ENCODE data around the gene STAG1. TPM values are rescaled to one million over a fixed set of nuclear protein-coding genes. Genes with fewer than 3 reads are reported as not detected.

The STAG1 gene
- total and polyA plus RNA-seq, 2 experiments from 2014 or later: 9.0 to 21.9 TPM

DNA sequence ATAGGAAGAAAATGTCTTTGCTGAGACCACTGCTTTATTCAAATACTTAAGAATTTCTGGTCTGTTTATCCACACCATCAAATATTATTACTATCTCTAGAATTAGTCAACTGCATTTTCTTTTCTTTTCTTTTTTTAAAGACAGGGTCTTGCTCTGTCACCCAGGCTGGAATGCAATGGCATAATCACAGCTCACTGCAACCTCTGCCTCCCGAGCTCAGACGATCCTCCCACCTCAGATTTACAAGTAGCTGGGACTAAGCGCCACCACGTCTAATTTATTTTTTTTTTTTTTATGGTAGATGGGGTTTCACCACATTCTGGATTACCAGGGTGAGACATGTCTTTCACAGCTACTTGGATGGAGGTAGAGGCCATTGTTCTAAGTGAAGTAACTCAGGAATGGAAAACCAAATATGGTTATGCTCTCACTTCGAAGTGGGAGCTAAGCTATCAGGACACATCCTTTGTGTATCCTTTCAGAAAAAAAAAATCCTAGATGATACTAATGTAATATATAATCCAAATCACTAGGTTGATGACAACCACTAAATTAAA, 52.8 kb downstream of the STAG1 start:
- peak overlapping the region; percentile 7; the same call in 1 of the 2 replicates for H3K4me2 ChIP-seq
- peak; percentile 65 for ATAC-seq
- no peaks in the 10 kb centered on the region for H3F3A ChIP-seq (replicated peaks; ENCODE audit: low read depth)
- H4K20me1 ChIP-seq (replicated peaks; ENCODE audit: insufficient read depth): no peaks in the 10 kb centered on the region
- Mint-ChIP-seq H3K27ac (peak overlapping the region; percentile 51; the same call in 1 of the 2 replicates), H3K4me1 (peaks cover 19% of the 10 kb centered on the region), H3K4me3 (no peak overlapping the region), H3K9me3 (peaks cover 25% of the 10 kb centered on the region), H3K27me3 (ENCODE audit: insufficient read depth, low read depth, poor library complexity) (no peaks in the 10 kb centered on the region), H3K36me3 (ENCODE audit: low read depth) (peaks cover 26% of the 10 kb centered on the region; the same call in 2 of the 3 replicates)
- peak overlapping the region; percentile 52; the same call in 1 of the 2 replicates for H3K27ac ChIP-seq (ENCODE audit: low read depth)
- TF ChIP-seq, protein P1, sequence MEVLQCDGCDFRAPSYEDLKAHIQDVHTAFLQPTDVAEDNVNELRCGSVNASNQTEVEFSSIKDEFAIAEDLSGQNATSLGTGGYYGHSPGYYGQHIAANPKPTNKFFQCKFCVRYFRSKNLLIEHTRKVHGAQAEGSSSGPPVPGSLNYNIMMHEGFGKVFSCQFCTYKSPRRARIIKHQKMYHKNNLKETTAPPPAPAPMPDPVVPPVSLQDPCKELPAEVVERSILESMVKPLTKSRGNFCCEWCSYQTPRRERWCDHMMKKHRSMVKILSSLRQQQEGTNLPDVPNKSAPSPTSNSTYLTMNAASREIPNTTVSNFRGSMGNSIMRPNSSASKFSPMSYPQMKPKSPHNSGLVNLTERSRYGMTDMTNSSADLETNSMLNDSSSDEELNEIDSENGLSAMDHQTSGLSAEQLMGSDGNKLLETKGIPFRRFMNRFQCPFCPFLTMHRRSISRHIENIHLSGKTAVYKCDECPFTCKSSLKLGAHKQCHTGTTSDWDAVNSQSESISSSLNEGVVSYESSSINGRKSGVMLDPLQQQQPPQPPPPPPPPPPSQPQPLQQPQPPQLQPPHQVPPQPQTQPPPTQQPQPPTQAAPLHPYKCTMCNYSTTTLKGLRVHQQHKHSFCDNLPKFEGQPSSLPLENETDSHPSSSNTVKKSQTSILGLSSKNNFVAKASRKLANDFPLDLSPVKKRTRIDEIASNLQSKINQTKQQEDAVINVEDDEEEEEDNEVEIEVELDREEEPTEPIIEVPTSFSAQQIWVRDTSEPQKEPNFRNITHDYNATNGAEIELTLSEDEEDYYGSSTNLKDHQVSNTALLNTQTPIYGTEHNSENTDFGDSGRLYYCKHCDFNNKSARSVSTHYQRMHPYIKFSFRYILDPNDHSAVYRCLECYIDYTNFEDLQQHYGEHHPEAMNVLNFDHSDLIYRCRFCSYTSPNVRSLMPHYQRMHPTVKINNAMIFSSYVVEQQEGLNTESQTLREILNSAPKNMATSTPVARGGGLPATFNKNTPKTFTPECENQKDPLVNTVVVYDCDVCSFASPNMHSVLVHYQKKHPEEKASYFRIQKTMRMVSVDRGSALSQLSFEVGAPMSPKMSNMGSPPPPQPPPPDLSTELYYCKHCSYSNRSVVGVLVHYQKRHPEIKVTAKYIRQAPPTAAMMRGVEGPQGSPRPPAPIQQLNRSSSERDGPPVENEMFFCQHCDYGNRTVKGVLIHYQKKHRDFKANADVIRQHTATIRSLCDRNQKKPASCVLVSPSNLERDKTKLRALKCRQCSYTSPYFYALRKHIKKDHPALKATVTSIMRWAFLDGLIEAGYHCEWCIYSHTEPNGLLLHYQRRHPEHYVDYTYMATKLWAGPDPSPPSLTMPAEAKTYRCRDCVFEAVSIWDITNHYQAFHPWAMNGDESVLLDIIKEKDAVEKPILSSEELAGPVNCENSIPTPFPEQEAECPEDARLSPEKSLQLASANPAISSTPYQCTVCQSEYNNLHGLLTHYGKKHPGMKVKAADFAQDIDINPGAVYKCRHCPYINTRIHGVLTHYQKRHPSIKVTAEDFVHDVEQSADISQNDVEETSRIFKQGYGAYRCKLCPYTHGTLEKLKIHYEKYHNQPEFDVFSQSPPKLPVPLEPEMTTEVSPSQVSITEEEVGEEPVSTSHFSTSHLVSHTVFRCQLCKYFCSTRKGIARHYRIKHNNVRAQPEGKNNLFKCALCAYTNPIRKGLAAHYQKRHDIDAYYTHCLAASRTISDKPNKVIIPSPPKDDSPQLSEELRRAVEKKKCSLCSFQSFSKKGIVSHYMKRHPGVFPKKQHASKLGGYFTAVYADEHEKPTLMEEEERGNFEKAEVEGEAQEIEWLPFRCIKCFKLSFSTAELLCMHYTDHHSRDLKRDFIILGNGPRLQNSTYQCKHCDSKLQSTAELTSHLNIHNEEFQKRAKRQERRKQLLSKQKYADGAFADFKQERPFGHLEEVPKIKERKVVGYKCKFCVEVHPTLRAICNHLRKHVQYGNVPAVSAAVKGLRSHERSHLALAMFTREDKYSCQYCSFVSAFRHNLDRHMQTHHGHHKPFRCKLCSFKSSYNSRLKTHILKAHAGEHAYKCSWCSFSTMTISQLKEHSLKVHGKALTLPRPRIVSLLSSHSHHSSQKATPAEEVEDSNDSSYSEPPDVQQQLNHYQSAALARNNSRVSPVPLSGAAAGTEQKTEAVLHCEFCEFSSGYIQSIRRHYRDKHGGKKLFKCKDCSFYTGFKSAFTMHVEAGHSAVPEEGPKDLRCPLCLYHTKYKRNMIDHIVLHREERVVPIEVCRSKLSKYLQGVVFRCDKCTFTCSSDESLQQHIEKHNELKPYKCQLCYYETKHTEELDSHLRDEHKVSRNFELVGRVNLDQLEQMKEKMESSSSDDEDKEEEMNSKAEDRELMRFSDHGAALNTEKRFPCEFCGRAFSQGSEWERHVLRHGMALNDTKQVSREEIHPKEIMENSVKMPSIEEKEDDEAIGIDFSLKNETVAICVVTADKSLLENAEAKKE (CRISPR knock-in tag; IDR thresholded peaks at IDR 0.05): no peak
- TF ChIP-seq, protein P2, sequence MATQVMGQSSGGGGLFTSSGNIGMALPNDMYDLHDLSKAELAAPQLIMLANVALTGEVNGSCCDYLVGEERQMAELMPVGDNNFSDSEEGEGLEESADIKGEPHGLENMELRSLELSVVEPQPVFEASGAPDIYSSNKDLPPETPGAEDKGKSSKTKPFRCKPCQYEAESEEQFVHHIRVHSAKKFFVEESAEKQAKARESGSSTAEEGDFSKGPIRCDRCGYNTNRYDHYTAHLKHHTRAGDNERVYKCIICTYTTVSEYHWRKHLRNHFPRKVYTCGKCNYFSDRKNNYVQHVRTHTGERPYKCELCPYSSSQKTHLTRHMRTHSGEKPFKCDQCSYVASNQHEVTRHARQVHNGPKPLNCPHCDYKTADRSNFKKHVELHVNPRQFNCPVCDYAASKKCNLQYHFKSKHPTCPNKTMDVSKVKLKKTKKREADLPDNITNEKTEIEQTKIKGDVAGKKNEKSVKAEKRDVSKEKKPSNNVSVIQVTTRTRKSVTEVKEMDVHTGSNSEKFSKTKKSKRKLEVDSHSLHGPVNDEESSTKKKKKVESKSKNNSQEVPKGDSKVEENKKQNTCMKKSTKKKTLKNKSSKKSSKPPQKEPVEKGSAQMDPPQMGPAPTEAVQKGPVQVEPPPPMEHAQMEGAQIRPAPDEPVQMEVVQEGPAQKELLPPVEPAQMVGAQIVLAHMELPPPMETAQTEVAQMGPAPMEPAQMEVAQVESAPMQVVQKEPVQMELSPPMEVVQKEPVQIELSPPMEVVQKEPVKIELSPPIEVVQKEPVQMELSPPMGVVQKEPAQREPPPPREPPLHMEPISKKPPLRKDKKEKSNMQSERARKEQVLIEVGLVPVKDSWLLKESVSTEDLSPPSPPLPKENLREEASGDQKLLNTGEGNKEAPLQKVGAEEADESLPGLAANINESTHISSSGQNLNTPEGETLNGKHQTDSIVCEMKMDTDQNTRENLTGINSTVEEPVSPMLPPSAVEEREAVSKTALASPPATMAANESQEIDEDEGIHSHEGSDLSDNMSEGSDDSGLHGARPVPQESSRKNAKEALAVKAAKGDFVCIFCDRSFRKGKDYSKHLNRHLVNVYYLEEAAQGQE (IDR thresholded peaks at IDR 0.05; ENCODE audit: unreplicated experiment): no peak
- TF ChIP-seq EZH2phosphoT487 (IDR thresholded peaks at IDR 0.05; ENCODE audit: unreplicated experiment) (no peak), STAT1 (IDR thresholded peaks at IDR 0.05; ENCODE audit: unreplicated experiment) (no peak), ZNF114 (CRISPR knock-in tag; IDR thresholded peaks at IDR 0.05) (no peak), CREB1 (CRISPR knock-in tag; IDR thresholded peaks at IDR 0.05; ENCODE audit: low read depth) (no peak), ZNF331 (CRISPR knock-in tag; IDR thresholded peaks at IDR 0.05; ENCODE audit: low read depth) (no peak), EZH2 (IDR thresholded peaks at IDR 0.05; ENCODE audit: low read depth, unreplicated experiment) (no peak), JUNB (IDR thresholded peaks at IDR 0.05; ENCODE audit: unreplicated experiment) (no peak), POLR2AphosphoS5 (IDR thresholded peaks at IDR 0.05; ENCODE audit: low read depth) (no peak), NANOG (IDR thresholded peaks at IDR 0.05; ENCODE audit: borderline replicate concordance) (no peak)
- TF ChIP-seq, protein P3, sequence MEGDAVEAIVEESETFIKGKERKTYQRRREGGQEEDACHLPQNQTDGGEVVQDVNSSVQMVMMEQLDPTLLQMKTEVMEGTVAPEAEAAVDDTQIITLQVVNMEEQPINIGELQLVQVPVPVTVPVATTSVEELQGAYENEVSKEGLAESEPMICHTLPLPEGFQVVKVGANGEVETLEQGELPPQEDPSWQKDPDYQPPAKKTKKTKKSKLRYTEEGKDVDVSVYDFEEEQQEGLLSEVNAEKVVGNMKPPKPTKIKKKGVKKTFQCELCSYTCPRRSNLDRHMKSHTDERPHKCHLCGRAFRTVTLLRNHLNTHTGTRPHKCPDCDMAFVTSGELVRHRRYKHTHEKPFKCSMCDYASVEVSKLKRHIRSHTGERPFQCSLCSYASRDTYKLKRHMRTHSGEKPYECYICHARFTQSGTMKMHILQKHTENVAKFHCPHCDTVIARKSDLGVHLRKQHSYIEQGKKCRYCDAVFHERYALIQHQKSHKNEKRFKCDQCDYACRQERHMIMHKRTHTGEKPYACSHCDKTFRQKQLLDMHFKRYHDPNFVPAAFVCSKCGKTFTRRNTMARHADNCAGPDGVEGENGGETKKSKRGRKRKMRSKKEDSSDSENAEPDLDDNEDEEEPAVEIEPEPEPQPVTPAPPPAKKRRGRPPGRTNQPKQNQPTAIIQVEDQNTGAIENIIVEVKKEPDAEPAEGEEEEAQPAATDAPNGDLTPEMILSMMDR (conservative IDR thresholded peaks at IDR 0.05; ENCODE audit: low read depth in 2 of 2): no peak
- TF ChIP-seq, protein P4, sequence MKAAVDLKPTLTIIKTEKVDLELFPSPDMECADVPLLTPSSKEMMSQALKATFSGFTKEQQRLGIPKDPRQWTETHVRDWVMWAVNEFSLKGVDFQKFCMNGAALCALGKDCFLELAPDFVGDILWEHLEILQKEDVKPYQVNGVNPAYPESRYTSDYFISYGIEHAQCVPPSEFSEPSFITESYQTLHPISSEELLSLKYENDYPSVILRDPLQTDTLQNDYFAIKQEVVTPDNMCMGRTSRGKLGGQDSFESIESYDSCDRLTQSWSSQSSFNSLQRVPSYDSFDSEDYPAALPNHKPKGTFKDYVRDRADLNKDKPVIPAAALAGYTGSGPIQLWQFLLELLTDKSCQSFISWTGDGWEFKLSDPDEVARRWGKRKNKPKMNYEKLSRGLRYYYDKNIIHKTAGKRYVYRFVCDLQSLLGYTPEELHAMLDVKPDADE (IDR thresholded peaks at IDR 0.05): no peak
- H3K36me3 ChIP-seq (ENCODE audit: insufficient read depth): no peaks in the 10 kb centered on the region
- H3K9me2 ChIP-seq (ENCODE audit: insufficient read depth): no peaks in the 10 kb centered on the region
- no peak for DNase-seq (ENCODE audit: low spot score)
- H3K4me3 ChIP-seq: no peak overlapping the region
- H3K79me2 ChIP-seq (replicated peaks; ENCODE audit: insufficient read depth): peaks cover 100% of the 10 kb centered on the region
- no peaks in the 10 kb centered on the region for H3K27me3 ChIP-seq (ENCODE audit: insufficient read depth)
- no peak overlapping the region for H2AFZ ChIP-seq
- H3K4me1 ChIP-seq (ENCODE audit: insufficient read depth): peaks cover 17% of the 10 kb centered on the region; the same call in 1 of the 2 replicates
